Heart right ventricle (tissue), 16 donors: Measurements from ENCODE around the gene LMNTD2. TPM values are rescaled to one million over a fixed set of nuclear protein-coding genes. Genes with fewer than 3 reads are reported as not detected.

Experiments
- ATAC-seq, 8 donors: fragments of 200-7000 bp; cut with Tn5 transposase; one replicate each; pipeline ENCODE4 v1.9.1; 2020; ENCODE audit warnings: mild to moderate bottlenecking in 8 of 8, moderate library complexity in 8 of 8, moderate number of reproducible peaks in 1 of 8
- DNase-seq, 2 donors: peaks; one replicate each; pipeline ENCODE4 v3.0.0-alpha.2; 2020
- H3K27ac ChIP-seq, 10 donors: fragments of 200-600 bp; sonication (generic) in 2 of 10; one replicate each; pipeline versions ENCODE4 v1.5.0 to v1.8.0; 2020 to 2022; ENCODE audit warnings: mild to moderate bottlenecking in 3 of 10
- H3K27me3 ChIP-seq, 7 donors: fragments of 200-600 bp; one replicate each; pipeline ENCODE4 v1.8.0; 2021 to 2022; ENCODE audit warnings: mild to moderate bottlenecking in 2 of 7
- H3K36me3 ChIP-seq, 9 donors: fragments of 200-600 bp; sonication (generic) in 1 of 9; one replicate each; pipeline versions ENCODE4 v1.5.0 to v1.8.0; 2020 to 2022; ENCODE audit warnings: mild to moderate bottlenecking in 2 of 9
- H3K4me1 ChIP-seq, 9 donors: fragments of 200-600 bp; sonication (generic) in 1 of 9; one replicate each; pipeline versions ENCODE4 v1.5.0 to v1.8.0; 2020 to 2022; ENCODE audit warnings: mild to moderate bottlenecking in 4 of 9
- H3K4me3 ChIP-seq, 10 donors: fragments of 200-600 bp; sonication (generic) in 2 of 10; one replicate each; pipeline versions ENCODE4 v1.5.0 to v1.8.0; 2020 to 2022; ENCODE audit warnings: mild to moderate bottlenecking in 7 of 10, moderate library complexity in 2 of 10
- H3K9me3 ChIP-seq, 11 donors: fragments of 200-600 bp in 10 of 11; sonication (generic) in 2 of 11; one replicate each; pipeline versions ENCODE4 v1.5.0 to v1.8.0; 2013 to 2022; ENCODE audit warnings: mild to moderate bottlenecking in 2 of 11, control low read depth in 1 of 11, moderate library complexity in 1 of 11
- CTCF ChIP-seq, 9 donors: fragments of 200-600 bp; sonication (generic) in 2 of 9; IDR thresholded peaks; one replicate each; pipeline versions ENCODE4 v1.5.0 to v1.8.0; 2021 to 2022; ENCODE audit warnings: antibody characterized with exemption in 9 of 9, mild to moderate bottlenecking in 5 of 9, moderate library complexity in 1 of 9
- WGBS, 2 donors: extraction: QIAGEN DNeasy Blood & Tissue Kit; methylation state at CpG; one replicate each; pipeline ENCODE4 v1.1.7; 2013; ENCODE audit warnings: inconsistent platforms in 1 of 2; 5-methylcytosine and 5-hydroxymethylcytosine counted together
- intact Hi-C, 10 donors: fragments of 100-400 bp; cut with DNase I; formaldehyde crosslinking; loops; one replicate each; pipeline versions ENCODE4 v1.11.1 to v1.14.2; 2022
- polyA plus RNA-seq, 2 donors: library from polyadenylated mRNA; stranded (reverse); fragments of 200-250 nt; gene quantifications; one replicate each; pipeline ENCODE4 v1.2.3, GENCODE V29; 2013
- total RNA-seq, 10 donors: library from RNA; stranded (reverse); fragmentation: NEBNext Ultra II Directional in 3 of 10; extraction: Animal tissue kit (Norgen Biotek cat#: 25700) in 3 of 10; gene quantifications; one replicate each; pipeline versions ENCODE4 v1.2.1 to v1.2.4, GENCODE V29; 2021 to 2023
- donor health status: Arrhythmogenic right ventricular cardiomyopathy.
- donor health status: ischemic (EF 13 %, LVEDD 7.1; RV severe dilation, severe dysfunction).
- donor health status: healthy with polysubstance abuse.
- donor health status: DM: no; HTN: yes; CAD: no.
- donor health status: DM: no; HTN: no; CAD: no.
- donor health status: ischemic (EF 25% LVEDD 6.9; RV normal size, moderate dysfunction).
- donor health status: ischemic (EF 25% LVEDD 5.7; RV mildly dilated, moderate dysfunction).
- donor health status: healthy.
- donor health status: DM: yes; HTN: yes; CAD: no.
- donor health status: Ischemic cardiomyopathy.
- donor health status: ischemic (EF 35%, LVEDD 5.7; RV mildly dilated, moderate dysfunction).
- donor health status: nonischemic (EF 11% LVEDD 7.7; RV severe dilation, severe dysfunction).
- donor health status: DM: yes; HTN: yes; CAD: no.
- donor health status: PGD.
- donor health status: ischemic (EF 29% LVEDD 5.4; RV normal size, mild dysfunction).
- donor health status: nonischemic (EF 23%, LVEDD 6.1; RV moderate dilation, normal function).

LMNTD2 gene
- total and polyA plus RNA-seq, 12 donors, result 0.30 to 1.4 (median 0.45) TPM; not detected in 2

GRCh38 chr11:533586-534395 is 26.7 kb downstream of the LMNTD2 start:
- 91 to 92% methylated on average over 37 of the region's 37 CpGs for WGBS, 2 donors
- H3K36me3 ChIP-seq, result peaks cover 0 to 38% (median 16%) of the 10 kb centered on the region in 9 donors
- DNase-seq (no peak), ATAC-seq (no peak)
- H3K9me3 ChIP-seq, result no peaks in the 10 kb centered on the region
- H3K27me3 ChIP-seq, result peaks cover 0 to 25% (median 14%) of the 10 kb centered on the region in 7 donors
- TF ChIP-seq CTCF (IDR thresholded peaks at IDR 0.05), result no peak
- H3K27ac ChIP-seq, result peak overlapping the region in 4 of 10 donors; percentile 59 to 78 (median 76)
- intact Hi-C loops, result loop anchor here in 1 of 10 donors (2.0 to 10.0 kb wide), 2 partner anchors 27 to 91 kb away; partner anchors contain the start of genes CDHR5, RNH1 and SCT
- H3K4me1 ChIP-seq, result peaks cover 15 to 51% (median 39%) of the 10 kb centered on the region in 9 donors
- H3K4me3 ChIP-seq, result peak overlapping the region in 9 of 10 donors; percentile 64 to 95 (median 86)

- peaks cover 0 to 22% (median 14%) of the 10 kb centered on the region in 7 donors for H3K27me3 ChIP-seq
- no peak overlapping the region for H3K4me3 ChIP-seq
- no peaks in the 10 kb centered on the region for H3K9me3 ChIP-seq
- no peak overlapping the region for H3K27ac ChIP-seq
- H3K4me1 ChIP-seq, result peaks cover 15 to 51% (median 39%) of the 10 kb centered on the region in 9 donors
- WGBS, 2 donors, result 93 to 94% methylated on average over 31 to 33 of the region's 33 CpGs
- intact Hi-C loops, result loop anchor here in 1 of 10 donors (10.0 kb wide), 1 partner anchor 92 kb away; the partner anchor contains the start of genes CDHR5 and SCT
- no peak for TF ChIP-seq CTCF (IDR thresholded peaks at IDR 0.05)
- peaks cover 0 to 38% (median 16%) of the 10 kb centered on the region in 9 donors for H3K36me3 ChIP-seq
- no peak for ATAC-seq
- DNase-seq, result no peak
These were observed 27.5 kb downstream of the LMNTD2 start for GRCh38 chr11:532986-533585.

GRCh38 chr11:532527-532985 is 28.0 kb downstream of the LMNTD2 start:
- Histone ChIP-seq H3K36me3 (peaks cover 0 to 38% (median 16%) of the 10 kb centered on the region in 9 donors), H3K9me3 (no peaks in the 10 kb centered on the region), H3K27ac (no peak overlapping the region), H3K27me3 (peaks cover 0 to 16% (median 10%) of the 10 kb centered on the region in 7 donors), H3K4me1 (peaks cover 15 to 49% (median 37%) of the 10 kb centered on the region in 9 donors), H3K4me3 (no peak overlapping the region)
- TF ChIP-seq CTCF (IDR thresholded peaks at IDR 0.05), result no peak
- intact Hi-C loops, result loop anchor here in 1 of 10 donors (10.0 kb wide), 1 partner anchor 92 kb away; the partner anchor contains the start of genes CDHR5 and SCT
- WGBS, 2 donors, result 76 to 79% methylated on average over 21 to 23 of the region's 23 CpGs
- no peak for DNase-seq
- no peak for ATAC-seq

- intact Hi-C loops, result loop anchor here in 1 of 10 donors (10.0 kb wide), 1 partner anchor 93 kb away; the partner anchor contains the start of genes CDHR5 and SCT
- Histone ChIP-seq H3K36me3 (peaks cover 0 to 38% (median 16%) of the 10 kb centered on the region in 9 donors), H3K9me3 (no peaks in the 10 kb centered on the region), H3K4me3 (no peak overlapping the region), H3K27me3 (peaks cover 0 to 11% (median 5%) of the 10 kb centered on the region in 7 donors), H3K4me1 (peaks cover 10 to 44% (median 32%) of the 10 kb centered on the region in 9 donors), H3K27ac (no peak overlapping the region)
- WGBS, 2 donors, result 83 to 85% methylated on average over 18 of the region's 18 CpGs
- no peak for TF ChIP-seq CTCF (IDR thresholded peaks at IDR 0.05)
- ATAC-seq (no peak), DNase-seq (no peak)
These were observed 28.5 kb downstream of the LMNTD2 start for GRCh38 chr11:531919-532526.
